DND-41 (cell line): ENCODE measurements around the gene TRIM34.

Experiments used
- EZH2 ChIP-seq: IDR thresholded peaks from 3 replicates; pipeline ENCODE4 v1.6.1; 2012; ENCODE audit warnings: borderline replicate concordance, low read depth, mild to moderate bottlenecking, moderate library complexity, low read length, inconsistent platforms; ENCODE audit not compliant: severe bottlenecking
- TF ChIP-seq, protein P1 (sequence below): IDR thresholded peaks from 2 replicates; pipeline ENCODE4 v1.5.1; 2012; ENCODE audit warnings: borderline replicate concordance, low read length, moderate library complexity, mild to moderate bottlenecking; ENCODE audit not compliant: poor library complexity, severe bottlenecking; ENCODE audit errors: extremely low read depth

DNA sequence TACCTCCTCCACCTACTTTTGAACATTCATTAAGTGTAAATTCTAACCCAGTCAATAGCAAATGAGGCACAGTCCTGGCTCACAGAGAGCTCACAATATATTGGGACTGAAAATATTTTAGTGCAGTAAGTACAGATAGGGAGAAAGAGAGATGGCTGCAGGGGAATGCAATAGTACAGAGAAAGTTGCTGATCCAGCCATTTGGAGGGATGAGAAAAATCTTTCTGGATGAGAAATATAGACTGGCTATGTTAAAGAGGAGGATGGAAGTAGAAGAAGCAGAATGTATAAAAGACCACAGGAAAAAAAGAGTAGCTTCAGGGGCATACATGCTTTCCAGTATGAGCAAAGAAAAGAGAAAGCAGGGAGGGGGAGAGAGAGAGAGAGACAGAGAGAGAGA is 47.7 kb upstream of the TRIM34 start:
- TF ChIP-seq, protein P1, sequence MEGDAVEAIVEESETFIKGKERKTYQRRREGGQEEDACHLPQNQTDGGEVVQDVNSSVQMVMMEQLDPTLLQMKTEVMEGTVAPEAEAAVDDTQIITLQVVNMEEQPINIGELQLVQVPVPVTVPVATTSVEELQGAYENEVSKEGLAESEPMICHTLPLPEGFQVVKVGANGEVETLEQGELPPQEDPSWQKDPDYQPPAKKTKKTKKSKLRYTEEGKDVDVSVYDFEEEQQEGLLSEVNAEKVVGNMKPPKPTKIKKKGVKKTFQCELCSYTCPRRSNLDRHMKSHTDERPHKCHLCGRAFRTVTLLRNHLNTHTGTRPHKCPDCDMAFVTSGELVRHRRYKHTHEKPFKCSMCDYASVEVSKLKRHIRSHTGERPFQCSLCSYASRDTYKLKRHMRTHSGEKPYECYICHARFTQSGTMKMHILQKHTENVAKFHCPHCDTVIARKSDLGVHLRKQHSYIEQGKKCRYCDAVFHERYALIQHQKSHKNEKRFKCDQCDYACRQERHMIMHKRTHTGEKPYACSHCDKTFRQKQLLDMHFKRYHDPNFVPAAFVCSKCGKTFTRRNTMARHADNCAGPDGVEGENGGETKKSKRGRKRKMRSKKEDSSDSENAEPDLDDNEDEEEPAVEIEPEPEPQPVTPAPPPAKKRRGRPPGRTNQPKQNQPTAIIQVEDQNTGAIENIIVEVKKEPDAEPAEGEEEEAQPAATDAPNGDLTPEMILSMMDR = no peak
- TF ChIP-seq EZH2 = no peak
